GM19468 (cell line): ENCODE measurements around the gene IL1RAPL2.

Experiments used
- ATAC-seq: cut with Tn5 transposase; IDR thresholded peaks from one replicate; pipeline ENCODE4 v1.9.1; 2021; ENCODE audit warnings: mild to moderate bottlenecking, moderate library complexity, moderate number of reproducible peaks; ENCODE audit not compliant: unreplicated experiment; ENCODE audit errors: extremely low read depth

The IL1RAPL2 gene

DNA sequence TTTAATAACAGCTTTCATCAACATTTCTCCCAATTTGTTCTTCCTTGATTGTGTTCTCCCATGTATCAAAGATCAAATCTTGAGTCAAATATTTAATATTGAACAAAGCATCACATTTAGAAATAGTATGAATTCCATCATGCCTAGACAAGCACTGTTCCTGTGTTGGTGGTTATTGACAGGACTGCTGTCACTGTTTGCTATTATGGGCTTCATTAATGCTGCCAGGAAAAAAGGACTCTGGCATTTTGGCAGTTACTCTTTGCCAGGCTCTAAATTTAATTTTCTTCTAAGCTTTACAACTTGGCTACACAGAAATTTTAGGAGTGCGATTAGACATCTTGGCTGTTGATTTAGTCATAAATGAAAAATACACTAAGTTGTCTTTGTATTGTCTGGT is 960.4 kb downstream of the IL1RAPL2 start:
- ATAC-seq: no peak

DNA sequence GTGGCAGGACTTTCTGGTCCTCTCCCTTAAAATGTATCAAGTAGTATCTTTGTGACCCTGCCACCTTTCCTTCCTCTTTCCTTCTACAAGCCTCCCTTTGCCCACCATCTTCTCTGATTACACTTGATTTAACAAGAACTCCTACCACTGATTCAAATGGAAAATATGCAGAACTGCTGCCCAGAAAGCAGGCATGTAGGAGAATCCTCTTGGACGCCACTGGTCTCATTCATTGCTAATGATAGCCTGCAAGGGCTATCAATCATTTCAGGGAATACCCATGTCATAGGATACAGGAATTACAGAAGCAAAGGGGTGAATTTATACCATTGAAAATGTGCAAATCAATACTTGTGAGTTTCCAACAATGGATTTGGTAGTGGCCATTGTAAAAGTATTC is 961.8 kb downstream of the IL1RAPL2 start:
- ATAC-seq: no peak

DNA sequence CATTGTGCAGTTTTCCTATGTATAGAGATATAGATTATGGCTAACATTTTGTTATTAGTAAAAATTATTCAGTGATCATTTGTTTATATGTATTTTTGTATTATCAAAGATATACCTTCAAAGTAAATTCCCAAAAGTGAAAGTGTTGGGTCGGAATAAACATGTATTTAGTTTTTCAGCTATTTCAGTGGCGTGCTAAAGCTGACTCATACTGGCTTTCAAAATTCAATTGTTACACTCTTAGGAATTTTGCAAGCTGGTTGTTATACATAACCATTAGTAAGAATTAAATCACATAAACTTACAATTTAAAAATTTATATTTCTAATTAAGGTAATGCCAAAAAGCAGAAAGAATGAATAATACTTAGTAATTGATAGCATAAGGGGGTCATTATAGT is 968.0 kb downstream of the IL1RAPL2 start:
- ATAC-seq: no peak

DNA sequence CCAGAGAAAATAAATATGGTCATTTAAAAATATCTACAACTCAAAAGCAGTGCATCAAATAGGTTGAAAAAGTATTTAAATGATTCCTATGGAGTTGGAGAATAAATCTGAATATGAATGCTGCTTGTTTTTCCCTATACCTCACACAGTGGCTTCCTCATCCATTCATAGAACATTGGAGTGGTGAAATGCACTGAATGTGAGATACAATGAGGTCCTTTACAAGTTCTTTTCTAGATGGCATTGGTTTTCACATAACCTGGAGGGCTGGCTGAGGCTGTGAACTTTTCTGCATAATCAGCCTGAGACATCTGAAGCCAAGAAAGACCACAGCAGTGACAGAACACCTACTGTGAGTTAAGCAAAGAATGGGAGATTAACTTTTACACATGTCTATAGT is 977.3 kb downstream of the IL1RAPL2 start:
- no peak for ATAC-seq

DNA sequence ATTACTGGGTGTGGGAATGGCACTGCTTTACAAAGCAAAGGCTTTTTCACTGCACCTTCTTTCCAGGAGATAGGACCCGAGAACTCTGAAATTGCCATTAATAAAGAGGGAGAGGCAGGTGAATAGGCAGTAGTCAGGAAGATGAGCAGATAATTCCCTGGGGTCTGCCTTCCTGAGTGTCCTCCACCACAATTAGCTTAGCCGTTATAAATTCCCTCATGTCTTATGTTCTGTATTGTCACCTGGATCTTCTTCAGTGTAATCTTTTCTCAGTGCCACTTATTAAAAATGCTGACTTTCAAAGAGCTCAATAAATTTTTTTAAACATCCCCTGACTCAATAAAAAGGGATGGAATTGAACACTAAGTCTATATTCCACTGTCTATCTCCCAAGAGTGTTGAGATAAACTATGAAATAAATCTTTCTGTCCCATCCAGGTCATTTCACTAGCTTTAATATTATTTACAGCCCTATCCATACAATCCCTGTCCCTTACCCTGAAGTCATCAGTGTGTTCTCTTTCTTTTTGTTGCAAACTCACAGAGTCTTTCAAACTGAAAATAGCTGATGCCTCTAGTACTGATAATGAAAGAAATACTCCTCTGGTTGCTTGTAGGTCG is 984.2 kb downstream of the IL1RAPL2 start:
- no peak for ATAC-seq

DNA sequence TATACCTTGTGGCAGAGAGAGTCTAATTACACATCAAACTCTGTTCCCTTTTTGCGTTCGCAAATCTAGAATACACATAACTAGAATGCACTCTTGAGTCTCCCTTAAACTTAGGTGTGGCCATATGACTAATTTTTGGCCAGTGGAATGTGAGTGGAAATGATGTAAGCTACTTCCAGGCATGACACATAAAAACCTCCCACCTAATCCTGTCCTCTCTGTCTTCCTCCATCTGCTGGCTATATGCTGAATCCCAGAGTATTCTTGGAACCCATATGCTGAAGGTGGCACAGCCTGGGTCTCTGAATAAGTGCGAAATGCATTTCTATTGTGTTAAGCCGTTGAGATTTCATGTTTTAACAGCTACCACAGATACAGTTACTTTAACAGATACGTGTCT is 986.4 kb downstream of the IL1RAPL2 start:
- no peak for ATAC-seq

DNA sequence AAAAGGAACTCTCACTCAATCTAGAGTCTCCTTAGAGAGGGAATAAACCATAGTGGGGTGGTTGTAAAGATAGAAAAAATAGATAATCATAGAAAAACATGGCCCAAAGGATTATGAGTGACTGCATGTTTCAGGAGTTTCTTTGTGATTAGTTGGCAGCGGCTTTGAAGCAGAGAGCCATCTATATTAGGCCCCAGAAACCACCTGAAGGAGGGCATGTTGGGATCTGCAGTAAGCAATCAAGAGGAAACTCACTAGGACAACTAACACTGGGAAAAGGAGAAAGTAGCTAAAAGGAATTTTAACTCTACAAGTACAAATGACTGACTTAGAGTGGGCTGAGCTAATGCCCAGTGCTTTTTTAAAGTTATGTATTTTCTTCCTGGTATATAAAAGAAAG is 987.1 kb downstream of the IL1RAPL2 start:
- ATAC-seq: no peak

DNA sequence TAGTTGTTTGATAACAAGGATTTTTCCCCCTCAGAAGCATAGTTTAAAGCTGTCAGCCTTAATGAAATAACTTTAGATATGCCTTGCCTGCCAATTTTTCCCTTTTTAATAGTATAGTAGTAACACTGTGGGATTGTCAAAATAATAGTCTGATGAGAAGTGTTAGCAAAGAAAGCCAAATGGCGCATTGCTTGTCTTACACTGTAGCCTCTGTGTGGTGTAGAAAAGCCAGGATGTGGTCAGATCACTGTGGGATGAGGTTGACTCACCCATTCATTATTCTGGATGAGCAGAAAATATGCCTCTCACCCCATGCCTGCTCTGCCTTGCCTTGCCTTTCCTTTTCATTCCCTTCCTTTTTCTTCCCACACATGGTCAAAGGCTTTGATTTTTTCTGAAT is 998.5 kb downstream of the IL1RAPL2 start:
- ATAC-seq: no peak

DNA sequence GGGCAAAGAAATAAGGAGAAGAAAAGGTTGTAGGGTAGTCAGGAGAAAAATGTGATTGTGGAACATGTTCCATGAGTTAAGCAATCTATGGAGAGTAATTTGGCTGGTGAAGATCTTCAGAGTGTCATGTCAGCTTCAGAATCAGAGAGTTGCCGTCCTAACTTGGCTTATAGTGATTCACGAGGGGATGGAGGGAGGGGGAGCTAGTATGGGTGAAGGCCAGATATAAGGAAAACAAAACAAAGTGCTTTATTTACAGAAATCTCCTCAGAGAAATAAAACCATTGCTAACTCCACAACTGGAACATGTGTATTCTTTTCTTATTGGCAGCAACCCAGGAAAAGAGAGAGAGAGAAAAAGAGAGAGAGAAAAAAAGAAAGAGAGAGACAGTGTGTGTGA is 999.9 kb downstream of the IL1RAPL2 start:
- no peak for ATAC-seq

DNA sequence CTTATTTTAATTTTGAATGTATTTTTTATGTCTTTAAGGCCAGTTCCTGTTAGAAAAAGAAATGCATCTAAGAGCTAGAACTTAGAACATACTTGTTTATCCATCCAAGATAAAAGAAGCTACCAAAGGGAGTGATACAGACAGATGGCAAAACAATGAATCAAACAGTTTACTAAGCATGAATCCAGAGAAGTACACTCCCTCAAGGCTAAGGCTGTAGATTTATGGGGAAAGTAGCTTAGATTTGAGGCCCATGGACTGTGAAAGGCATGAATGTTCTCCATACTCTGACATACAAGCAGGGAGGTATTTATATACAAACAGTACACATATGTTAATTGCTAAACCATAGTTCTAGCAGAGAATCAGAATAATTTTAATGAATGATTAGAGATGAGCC is 1001.1 kb downstream of the IL1RAPL2 start:
- no peak for ATAC-seq

DNA sequence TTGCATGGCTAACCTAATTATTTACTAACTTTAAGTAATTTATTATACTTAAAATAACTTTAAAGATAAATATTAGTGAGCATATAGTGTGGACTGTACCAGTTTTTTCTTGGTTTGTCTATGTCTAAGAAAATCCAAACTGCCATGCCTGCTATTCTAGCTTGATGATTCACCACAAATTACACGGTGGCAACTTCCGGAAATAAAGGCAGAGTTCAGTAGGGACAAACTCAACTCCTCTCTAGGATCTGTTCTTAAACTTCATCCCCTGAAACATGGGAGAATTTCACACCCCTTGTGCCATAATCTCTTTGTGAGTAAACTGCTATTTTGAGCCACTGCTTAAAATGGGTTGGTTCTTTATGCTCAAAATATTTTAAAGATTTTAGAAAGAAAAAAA is 1042.7 kb downstream of the IL1RAPL2 start:
- ATAC-seq: no peak

DNA sequence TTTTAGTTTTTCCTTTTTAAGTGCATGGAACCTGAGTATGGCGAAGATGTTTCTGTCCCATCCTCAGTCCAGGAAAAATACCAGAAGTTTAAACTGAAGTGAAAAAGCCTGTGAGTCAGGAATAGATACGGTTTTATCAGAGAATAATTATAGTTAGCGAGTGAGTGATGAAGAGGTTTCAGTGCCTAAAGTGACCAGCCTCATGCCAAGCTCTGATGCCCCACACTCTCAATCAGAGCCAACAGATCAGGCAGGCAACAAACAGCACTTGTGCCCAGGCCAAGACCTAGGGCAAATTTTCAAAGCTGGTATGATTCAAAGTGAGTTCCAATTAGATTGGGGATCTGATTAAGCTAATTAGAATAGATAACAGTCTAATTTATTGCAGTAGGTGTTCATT is 1043.5 kb downstream of the IL1RAPL2 start:
- no peak for ATAC-seq

DNA sequence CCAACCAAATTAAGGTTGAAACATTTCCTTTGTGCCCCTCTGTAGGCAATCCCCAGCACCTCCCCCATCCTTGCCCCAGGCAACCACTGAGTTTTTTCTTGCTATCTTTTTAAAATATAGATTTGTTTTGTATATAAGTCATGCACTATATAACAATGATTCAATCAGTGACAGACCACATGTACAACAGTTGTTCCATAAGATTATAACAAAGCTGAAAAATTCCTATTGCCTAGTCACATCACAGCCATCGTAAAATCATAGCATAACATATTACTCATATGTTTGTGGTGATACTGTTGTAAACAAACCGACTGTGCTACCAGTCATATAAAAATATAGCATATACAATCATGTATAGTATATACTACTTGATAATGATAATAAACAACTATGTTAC is 1044.4 kb downstream of the IL1RAPL2 start:
- no peak for ATAC-seq

DNA sequence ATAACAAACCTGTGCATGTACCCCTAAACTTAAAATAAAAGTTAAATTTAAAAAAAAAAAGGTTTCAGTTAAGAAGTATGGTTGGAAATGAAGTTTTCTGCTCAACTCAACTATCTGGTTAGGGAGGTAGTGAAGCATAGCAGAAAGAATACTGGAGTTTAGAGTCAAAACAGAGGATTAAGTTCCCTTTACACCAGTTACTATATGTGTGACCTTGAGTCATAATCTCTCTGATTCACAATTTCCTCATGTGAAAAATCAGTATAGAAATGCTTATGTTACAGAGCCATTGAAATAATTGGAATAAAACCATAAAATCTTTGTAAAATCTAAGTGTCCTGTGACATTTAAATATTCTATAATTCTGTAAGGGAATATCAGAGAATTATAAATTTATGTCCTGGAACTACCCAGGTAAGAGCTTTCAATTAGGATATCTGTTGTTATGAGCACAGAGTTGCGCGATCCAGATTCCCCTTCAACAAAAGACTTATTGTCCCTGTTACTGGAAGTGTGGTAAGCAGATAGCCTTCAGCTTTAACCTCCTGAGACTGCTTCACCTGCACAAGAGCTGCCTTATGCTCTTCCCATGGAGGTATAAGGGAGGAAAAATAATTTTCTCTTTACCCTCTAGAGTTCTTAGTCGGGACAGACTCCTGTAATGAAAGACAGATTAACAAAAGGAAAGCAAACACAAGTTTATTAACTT is 1052.5 kb downstream of the IL1RAPL2 start:
- ATAC-seq: no peak

DNA sequence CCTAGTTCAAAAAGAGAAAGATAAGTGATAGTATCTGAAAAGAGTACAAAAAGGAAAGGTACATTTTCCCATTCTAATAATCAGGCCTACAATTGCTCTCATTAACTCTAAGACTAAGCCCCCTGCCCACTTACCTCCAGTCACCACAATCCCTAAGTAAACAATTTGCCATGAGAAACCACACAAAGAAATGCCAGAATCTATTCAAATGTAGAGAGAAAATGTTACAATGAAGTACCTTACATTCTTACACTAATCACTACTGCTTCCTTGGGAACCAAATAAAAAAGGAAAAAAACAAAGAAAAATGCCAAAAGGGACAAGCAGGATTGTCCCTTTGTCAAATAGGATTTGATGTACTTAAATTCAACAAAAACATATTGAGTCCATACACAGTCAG is 1068.2 kb downstream of the IL1RAPL2 start:
- no peak for ATAC-seq

DNA sequence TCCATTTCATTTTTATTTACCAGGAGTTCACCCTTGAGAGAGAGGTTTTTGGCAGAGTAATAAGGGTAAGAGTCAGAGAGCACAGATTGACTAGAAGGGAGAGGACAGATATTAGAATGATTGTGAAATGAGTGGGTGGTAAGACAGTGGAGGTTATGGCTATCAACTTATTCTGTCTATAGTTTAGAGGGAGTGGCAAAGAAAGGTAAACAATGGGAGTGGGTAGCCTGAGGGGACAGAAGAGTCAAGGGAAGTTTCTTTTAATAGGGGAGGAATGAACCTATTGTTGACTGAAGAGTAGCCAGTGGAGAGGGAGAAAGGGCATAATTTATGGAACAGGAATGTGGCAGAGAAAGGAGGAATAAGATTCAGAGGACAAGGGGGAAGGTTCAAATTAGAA is 1069.8 kb downstream of the IL1RAPL2 start:
- ATAC-seq: no peak

DNA sequence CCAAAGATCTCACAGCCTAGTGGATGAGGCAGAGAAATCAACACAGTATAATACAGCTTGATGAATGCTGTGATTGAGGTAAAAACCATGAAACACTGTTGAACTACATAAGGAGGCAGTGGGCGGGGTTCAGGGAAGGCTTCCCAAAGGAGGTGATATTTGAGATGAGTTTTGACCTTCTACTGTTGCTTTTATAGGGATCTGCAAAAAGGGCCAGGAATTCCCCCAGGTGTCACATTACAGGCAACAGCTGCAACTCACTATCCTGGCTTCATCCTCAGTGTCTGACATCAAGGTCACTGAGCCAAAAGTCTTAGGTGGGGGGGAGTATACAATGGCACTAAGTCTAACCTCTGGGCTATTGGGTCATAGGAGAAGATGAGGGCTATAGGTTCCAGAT is 1070.7 kb downstream of the IL1RAPL2 start:
- no peak for ATAC-seq

DNA sequence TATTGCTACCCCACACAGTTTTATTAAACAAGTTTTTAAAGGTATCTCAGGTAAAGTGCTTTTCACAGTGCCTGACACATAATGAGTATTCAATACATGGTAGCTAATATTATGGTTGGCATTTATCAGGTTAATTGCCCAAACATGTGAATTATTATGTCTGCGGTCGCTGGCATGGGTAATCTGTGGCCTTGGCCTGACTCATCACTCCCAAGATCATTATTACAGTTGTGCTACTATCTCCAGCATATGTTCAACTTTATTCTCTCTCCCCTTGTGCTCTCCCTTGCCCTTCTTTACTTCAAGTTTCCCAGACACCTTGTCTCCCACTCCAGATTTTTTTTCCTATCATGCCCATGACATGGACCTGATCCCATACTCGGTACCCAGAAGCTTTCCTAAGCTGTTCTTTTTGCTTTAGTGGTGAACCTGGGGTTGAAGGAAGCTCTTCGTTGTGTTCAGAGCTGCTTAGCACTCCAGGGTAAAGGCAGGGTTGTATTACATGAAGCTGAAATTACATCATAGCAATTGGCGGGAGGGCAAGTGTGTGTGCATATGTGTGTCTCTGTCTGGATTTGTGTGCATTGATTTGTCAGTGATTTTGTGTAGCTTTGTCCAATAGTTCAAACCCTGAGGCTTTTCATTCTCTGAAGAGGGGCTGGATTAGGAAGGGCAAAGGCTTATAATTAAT is 1079.8 kb downstream of the IL1RAPL2 start:
- no peak for ATAC-seq

DNA sequence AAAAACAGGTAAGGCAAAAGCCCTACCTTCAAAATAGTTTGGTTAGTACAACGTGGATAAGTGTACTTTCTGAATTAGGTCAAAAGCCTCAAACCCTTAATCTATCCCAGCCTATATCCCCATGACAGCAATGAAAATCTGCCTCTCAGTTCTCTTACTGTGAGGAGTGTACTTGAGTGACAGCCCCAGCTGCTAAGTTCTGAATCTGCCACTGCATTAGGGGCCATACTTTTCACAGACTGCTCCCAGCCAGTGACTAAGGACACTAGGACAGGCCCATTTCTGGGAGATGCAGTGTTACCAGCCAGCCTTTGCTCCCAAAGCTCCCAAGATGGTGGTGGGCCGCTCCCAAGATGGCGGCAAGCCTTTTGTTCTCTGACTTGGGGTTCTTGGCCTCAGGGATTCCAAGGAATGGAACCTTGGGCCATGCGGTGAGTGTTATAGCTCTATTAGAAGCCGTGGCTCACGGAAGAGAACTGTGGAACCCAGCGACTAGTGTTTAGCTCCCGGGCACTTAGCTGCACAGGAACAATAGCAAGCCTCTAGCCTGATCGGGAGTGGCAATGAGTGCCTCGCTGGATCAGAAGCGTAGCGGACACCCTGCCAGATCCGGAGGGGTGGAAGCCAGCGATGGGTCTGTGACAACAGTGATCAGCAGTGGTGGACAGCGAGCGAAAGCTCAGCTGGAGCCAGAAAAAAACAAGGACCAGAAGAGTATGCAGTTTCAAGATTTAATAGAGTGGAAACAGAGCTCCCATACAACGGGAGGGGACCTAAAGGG is 1080.8 kb downstream of the IL1RAPL2 start:
- ATAC-seq: no peak

DNA sequence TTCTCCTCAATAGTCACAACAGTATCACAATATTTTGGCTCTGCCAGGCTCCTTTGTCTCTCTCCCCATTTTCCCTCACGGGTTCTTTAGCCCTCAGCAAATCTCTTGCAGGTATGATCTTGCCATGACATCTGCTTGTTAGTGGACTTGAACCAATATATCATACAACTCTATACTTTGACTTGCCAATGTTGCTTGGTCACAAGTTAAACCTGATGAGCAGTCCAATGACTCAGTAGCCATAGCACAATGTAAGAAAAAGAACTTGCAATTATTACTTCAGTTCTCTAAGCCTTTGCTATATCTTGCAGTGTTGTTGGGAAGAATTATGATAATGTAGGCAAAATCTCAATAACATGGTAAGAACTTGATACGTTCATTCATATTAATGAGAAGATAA is 1081.8 kb downstream of the IL1RAPL2 start:
- no peak for ATAC-seq

DNA sequence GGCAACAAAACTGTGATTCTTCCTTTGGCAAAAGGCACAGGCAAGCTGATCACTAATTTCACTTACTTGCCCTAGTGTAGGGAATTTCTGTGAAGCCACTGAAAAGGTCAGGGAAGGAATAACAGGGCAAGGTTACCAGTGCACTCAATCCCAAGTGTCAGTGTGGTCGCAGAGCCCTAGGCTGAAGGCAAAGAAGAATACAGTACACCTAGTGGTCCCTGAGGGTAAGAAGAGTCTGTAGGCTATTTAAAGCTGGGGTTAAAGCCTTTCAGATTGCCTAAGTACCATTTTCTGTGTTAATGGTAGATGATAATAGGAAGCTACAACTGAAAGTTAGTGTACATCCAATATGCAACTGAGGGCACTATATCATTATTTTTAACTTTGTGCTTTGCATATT is 1082.7 kb downstream of the IL1RAPL2 start:
- no peak for ATAC-seq
